22Rv1 (cell line): Measurements from ENCODE around the gene AJM1.

Source experiments
- H3K27ac ChIP-seq: fragments of 450-650 bp; 2 replicates; pipeline ENCODE4 v1.5.1; 2017
- ZFX ChIP-seq: fragments of 450-650 bp; IDR thresholded peaks from 2 replicates; pipeline ENCODE4 v1.6.1; 2017; ENCODE audit warnings: antibody characterized with exemption, borderline replicate concordance
- TF ChIP-seq, protein P1 (sequence below): fragments of 450-650 bp; IDR thresholded peaks from 2 replicates; pipeline ENCODE4 v1.5.1; 2017; ENCODE audit warnings: mild to moderate bottlenecking

Gene AJM1

DNA sequence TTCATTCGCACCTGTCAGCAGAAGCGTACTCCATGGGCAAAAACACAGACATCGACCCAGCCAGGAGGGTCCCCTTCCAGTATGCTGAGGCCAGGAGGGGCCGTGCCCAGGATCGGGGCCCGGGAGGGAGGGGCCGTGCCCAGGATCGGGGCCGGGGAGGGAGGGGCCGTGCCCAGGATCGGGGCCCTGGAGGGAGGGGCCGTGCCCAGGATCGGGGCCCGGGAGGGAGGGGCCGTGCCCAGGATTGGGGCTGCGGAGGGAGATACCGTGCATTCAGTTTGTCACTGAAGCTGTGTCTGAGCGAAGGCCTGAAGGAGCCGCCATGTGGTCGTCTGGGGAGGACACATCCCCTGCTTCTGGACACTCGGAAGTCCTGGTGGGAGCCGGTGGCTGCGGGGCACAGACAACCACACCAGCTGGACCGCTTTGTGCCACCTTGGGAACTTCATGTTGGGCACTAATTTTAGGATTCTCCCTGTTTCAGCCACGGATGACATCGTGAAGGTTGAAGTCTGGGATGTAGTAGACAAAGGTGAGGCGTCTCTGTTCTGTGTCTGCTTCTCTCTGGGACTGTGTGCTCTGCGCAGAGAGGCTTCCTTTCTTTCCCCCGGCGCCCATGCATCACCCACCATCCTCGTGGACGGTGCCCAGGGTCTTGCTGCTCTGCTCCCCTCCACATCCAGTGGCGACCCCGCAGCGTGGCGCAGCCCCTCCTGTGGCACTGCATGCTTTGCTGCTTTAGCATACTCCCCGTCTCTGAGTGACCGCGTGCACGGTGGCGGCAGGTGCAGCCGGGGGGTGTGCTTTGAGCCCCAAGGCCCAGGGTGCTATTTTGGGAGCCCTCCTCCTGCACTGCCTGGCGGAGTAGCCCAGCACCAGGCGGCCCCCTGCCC is 16.7 kb upstream of the AJM1 start:
- H3K27ac ChIP-seq, result no peak overlapping the region
- TF ChIP-seq, protein P1, sequence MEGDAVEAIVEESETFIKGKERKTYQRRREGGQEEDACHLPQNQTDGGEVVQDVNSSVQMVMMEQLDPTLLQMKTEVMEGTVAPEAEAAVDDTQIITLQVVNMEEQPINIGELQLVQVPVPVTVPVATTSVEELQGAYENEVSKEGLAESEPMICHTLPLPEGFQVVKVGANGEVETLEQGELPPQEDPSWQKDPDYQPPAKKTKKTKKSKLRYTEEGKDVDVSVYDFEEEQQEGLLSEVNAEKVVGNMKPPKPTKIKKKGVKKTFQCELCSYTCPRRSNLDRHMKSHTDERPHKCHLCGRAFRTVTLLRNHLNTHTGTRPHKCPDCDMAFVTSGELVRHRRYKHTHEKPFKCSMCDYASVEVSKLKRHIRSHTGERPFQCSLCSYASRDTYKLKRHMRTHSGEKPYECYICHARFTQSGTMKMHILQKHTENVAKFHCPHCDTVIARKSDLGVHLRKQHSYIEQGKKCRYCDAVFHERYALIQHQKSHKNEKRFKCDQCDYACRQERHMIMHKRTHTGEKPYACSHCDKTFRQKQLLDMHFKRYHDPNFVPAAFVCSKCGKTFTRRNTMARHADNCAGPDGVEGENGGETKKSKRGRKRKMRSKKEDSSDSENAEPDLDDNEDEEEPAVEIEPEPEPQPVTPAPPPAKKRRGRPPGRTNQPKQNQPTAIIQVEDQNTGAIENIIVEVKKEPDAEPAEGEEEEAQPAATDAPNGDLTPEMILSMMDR, result no peak
- TF ChIP-seq ZFX, result no peak

DNA sequence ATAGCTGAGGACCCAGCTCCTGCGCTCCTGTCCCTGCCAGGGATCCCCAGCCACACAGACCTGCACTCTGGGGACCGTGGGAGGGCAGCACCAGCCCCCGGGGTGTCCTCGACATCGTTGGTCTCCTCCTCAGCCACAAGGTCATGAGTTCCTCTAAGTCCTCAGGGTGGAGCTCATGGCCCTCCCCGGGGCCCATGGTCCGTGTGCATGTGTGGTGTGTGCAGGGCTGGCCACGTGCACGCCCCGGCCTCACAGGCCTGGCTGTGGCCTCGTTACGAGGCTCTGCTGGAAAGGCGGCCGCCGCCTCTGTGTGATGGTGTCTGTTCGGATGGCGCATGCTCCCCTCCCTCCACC is 16.1 kb upstream of the AJM1 start:
- TF ChIP-seq ZFX, result no peak
- TF ChIP-seq, protein P1, result no peak
- H3K27ac ChIP-seq, result no peak overlapping the region

DNA sequence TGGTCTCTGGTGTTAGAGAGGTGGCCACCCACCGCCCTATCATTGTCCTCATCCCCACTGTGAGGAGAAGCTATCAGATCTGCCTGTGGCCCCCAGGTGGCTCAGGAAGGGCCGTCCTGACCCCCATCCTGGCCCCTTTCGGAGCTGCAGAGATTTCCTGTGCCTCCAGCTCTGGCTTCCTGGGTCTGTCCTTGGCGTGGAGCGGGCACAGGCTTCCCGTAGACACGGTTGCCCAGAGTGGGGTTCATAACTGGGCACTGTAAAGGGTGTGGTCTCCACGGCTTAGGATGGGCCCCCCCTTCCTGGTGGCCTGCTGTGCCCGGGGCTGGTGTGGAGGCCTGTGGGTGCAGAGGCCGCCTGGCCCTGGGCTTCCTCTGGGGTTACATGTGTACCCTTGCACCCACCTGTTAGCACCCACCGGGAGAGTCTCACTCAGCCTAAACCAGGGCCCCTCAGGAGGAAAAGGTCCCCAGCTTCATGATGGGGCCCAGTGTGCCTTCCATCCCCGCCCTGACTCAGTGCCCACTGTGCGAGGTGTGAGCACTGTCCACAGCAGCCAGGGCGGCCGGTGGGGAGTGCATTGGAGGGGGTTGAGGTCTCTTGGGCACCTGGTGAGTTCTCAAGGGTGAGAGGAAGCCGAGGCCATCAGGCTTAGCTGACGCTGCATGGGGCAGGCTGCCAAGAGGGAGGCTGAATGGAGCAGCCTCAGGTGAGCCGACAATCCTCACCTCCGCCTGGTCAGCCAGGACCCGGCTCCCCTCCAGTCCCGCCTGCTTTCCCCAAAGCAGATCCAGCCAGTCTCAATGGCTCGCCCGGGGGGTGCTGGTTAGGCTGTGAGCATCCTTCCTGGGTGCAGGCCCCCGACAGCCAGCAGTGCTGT is 15.3 kb upstream of the AJM1 start:
- H3K27ac ChIP-seq, result no peak overlapping the region
- TF ChIP-seq, protein P1, result no peak
- TF ChIP-seq ZFX, result no peak

DNA sequence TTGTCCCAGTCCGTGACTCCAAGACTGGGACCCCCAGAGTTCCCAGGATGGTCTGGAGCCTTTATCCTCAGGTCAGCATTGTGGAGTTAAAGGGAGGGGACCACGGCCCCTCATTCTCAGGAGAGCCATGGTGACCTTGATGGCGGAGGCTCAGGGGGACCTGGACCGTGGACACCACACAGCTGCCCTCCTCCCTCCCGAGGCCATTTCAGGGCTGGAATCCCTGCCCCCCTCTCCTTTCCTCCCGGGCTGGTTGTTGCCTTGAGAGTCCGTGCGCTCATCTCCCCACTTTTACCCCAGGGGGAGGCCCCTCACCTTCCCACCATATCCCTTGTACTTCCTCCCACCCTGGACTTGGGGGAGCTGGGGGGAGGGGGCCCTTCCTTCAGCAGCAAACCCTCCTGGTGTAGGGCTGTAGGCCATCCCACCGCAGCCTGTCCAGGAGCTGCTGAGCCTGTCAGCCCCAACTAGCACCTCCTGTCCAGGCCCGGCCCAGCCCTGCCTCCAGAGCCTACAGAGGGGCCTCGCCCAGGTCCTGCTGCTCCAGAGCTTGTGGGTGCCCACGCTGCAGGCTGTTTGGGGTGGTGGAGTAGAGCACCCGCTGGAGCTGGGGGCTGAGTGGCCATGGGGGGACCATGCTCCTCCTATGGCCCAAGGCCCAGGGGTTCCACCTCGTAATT is 14.3 kb upstream of the AJM1 start:
- TF ChIP-seq, protein P1, result no peak
- TF ChIP-seq ZFX, result no peak
- no peak overlapping the region for H3K27ac ChIP-seq

DNA sequence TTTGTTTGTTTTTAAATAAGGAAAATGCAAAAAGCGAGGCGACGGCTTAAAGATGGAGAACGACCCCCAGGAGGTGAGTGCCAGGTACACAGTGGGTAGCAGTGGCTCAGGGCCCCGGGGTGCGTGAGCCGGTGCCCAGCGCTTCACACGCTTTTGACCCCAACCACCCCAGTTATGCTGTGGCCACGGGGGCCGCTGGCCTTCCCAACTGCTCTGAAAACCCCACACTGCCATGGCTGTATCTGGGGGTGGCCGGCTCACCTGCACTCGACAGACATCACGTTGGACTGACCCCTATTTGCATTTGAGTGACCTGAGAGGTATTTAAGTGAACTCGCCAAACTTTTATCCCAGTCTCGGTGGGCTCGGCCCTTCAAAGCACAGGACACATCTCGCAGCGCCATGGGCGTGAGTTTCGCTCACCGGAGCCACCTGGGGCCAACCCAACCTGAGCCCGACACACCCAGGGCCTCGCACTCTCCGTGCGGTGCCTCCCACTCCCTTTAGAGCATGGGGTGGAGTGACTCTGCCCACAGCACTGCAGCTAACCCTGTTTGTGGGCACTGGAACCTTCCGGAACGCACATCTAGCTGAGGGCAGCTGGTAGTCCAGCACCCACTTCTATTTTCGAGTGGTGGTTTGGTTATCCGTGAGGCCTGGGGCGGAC is 13.7 kb upstream of the AJM1 start:
- no peak overlapping the region for H3K27ac ChIP-seq
- TF ChIP-seq, protein P1, result no peak
- TF ChIP-seq ZFX, result no peak

DNA sequence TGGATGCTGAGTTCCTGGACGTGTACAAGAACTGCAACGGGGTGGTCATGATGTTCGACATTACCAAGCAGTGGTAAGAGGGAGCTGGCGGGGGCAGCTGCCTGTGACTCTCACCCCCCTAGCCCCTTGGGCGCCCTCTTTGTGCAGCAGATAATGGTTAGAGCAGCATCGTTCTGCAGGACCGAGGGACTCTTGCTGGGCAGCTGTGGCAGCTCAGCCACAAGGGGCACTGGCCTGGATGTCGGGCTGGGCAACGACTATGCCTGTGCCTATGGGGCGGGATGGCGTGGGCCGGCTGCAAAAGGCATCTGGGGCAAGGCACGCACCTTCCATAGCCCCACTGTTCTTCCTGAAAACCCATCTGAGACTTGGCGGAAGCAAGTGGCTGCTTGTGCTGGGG is 12.9 kb upstream of the AJM1 start:
- H3K27ac ChIP-seq, result no peak overlapping the region
- TF ChIP-seq ZFX, result no peak
- TF ChIP-seq, protein P1, result no peak
